Astrocyte of the cerebellum (primary cell): ENCODE results near the gene LIMK1.
A peak's percentile ranks its signal among the peaks of the same experiment; 100 is the strongest.

ENCODE experiments used
- DNase-seq: peaks from one replicate; pipeline ENCODE4 v3.0.0-alpha.2; 2011; ENCODE audit warnings: low read depth
- H3K4me3 ChIP-seq: 2 replicates; pipeline ENCODE4 v1.5.1; 2011; ENCODE audit warnings: mild to moderate bottlenecking, low read depth, low read length, moderate library complexity
- in situ Hi-C: cut with HindIII; loops from 2 replicates; pipeline ENCODE4 v1.10.0; 2017; ENCODE audit warnings: low sequenced_read_pairs
- TF ChIP-seq, protein P1 (sequence below): IDR thresholded peaks from 2 replicates; pipeline ENCODE4 v1.5.1; 2012; ENCODE audit warnings: low read length, low read depth, moderate library complexity, mild to moderate bottlenecking; ENCODE audit errors: missing control alignments

LIMK1 gene

DNA sequence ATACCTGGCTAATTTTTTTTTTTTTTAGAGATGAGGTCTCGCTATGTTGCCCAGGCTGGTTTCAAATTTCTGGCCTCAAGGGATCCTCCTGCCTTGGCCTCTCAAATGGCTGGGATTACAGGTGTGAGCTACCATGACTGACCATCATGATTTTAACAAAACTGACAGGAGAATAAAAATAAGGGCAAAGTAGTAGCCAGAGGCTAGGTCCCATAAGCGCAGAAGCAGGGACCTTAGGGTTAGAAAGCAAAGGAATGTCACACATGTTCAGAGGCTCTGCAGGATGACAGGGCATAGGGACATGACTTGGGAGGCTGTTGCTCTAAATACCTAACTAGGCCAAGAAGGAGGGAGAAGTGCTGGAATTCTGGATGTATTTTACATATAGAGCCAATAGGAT, 5.1 kb upstream of the LIMK1 start:
- in situ Hi-C loops = no loop called here
- no peak overlapping the region for H3K4me3 ChIP-seq
- no peak for DNase-seq
- TF ChIP-seq, protein P1, sequence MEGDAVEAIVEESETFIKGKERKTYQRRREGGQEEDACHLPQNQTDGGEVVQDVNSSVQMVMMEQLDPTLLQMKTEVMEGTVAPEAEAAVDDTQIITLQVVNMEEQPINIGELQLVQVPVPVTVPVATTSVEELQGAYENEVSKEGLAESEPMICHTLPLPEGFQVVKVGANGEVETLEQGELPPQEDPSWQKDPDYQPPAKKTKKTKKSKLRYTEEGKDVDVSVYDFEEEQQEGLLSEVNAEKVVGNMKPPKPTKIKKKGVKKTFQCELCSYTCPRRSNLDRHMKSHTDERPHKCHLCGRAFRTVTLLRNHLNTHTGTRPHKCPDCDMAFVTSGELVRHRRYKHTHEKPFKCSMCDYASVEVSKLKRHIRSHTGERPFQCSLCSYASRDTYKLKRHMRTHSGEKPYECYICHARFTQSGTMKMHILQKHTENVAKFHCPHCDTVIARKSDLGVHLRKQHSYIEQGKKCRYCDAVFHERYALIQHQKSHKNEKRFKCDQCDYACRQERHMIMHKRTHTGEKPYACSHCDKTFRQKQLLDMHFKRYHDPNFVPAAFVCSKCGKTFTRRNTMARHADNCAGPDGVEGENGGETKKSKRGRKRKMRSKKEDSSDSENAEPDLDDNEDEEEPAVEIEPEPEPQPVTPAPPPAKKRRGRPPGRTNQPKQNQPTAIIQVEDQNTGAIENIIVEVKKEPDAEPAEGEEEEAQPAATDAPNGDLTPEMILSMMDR = no peak

- DNase-seq = no peak
- H3K4me3 ChIP-seq = no peak overlapping the region
- TF ChIP-seq, protein P1 = no peak
- in situ Hi-C loops = no loop called here
Measured at GRCh38 chr7:74082770-74083116, 861 bp upstream of the LIMK1 start.

DNA sequence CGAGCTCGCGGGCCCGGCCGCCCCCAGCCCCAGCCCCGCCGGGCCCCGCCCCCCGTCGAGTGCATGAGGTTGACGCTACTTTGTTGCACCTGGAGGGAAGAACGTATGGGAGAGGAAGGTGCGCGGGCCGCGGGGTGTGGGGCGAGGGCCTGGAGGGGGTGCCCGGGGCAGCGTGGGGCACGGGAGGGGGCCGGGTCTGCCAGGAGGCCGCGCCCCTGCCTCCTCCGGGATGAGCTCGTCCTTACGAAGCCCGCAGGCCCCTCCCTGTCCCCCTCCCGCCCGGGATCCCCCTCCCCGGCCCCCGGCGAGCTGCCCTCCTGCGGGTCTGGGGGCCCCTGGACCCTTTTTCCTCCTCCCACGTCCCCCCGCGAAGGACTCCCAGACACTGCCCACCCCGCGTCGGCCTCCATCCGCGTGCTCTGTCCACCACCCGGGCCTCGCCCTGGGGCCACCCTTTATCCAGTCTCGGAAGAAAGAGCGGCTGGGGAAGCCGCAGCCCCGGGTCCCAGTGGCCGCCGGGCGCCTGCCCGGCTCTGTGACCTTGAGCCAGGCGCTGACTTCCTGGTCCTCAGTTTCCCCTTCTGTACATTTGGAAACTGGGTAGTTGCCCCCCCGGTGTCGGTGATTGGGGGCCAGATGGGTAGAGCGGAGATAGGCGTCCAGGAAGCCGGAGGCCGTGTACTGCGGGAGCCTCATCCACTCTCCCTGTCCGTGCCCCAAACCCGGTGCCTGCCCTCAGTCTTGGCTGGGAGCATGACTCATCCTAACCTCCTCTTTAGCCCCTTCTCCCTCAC, 521 bp downstream of the LIMK1 start:
- in situ Hi-C loops = no loop called here
- peak overlapping the region; percentile 63 for H3K4me3 ChIP-seq
- TF ChIP-seq, protein P1 = no peak
- DNase-seq = no peak

GRCh38 chr7:74084722-74085578, 1.3 kb downstream of the LIMK1 start:
- in situ Hi-C loops = loop anchor here (5.0 kb wide), 1 partner anchor 92 kb away; no protein-coding TSS in a partner anchor
- TF ChIP-seq, protein P1 = no peak
- DNase-seq = no peak
- H3K4me3 ChIP-seq = peak overlapping the region; percentile 63

DNA sequence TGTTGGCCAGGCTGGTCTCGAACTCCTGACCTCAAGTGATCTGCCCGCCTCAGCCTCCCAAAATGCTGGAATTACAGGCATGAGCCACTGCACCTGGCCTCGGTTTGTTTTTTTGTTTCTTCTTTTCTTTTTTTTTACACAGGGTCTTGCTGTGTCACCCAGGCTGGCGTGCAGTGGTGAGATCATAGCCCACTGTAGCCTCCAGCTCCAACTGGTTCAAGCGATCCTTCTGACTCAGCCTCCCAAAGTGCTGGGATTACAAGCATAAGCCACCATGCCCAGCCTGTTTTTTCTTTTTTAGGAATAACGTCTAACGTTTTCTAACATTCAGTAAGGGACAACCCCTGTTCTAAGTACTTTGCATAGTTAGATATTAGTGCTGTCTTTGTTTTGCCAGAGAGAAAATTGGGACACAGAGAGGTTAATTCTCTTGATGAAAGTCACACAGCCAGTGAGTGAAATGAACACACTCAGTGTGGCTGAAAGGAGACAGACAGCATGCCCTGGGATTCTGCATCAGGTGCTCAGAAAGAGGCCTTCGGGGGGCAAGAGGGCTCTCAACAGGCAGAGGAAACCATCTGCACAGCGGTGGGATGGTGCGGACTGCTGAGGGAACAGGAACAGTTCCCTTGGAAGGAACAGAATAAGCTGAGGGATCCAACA, 4.3 kb downstream of the LIMK1 start:
- no peak for DNase-seq
- TF ChIP-seq, protein P1 = no peak
- no peak overlapping the region for H3K4me3 ChIP-seq
- in situ Hi-C loops = loop anchor here (5.0 kb wide), 1 partner anchor 89 kb away; no protein-coding TSS in a partner anchor

- TF ChIP-seq, protein P1 = no peak
- DNase-seq = no peak
- no peak overlapping the region for H3K4me3 ChIP-seq
- in situ Hi-C loops = no loop called here
Measured at GRCh38 chr7:74092321-74092963, 8.8 kb downstream of the LIMK1 start.
